Umbilical cord (tissue), 2 donors: Measurements from ENCODE around the gene CDC42BPA. TPM values are rescaled to one million over a fixed set of nuclear protein-coding genes. Genes with fewer than 3 reads are reported as not detected.
A peak's percentile ranks its signal among the peaks of the same experiment; 100 is the strongest.

Experiments used
- DNase-seq: peaks from one replicate; pipeline ENCODE4 v3.0.0-alpha.2; 2015; ENCODE audit warnings: low spot score
- total RNA-seq: library from RNA; depleted of rRNA; stranded (reverse); fragments of >200 nt; gene quantifications from one replicate; pipeline ENCODE4 v1.2.3, GENCODE V29; 2014; ENCODE audit warnings: low replicate concordance; ENCODE audit not compliant: insufficient read depth

CDC42BPA gene
- total RNA-seq, 1 donor from 2014 or later = 110 TPM

DNA sequence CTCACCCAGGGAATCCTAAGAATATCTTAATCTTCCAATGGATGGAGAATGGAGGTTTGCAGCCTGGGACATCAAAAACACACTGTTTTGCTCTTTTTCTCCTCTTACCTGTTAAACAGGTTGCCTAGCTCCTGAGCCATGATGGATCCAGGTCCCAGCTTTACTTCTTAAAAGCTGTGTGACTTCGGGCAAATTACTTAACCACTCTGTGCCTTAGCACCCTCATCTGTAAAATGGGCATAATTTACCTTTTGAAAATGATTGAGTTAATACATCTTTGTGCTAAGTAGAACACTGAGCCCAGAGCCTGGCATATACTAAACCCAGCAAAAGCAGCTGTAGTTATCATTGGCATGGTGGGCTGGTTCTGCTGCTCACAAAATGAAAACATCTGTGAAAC, 368.0 kb downstream of the CDC42BPA start:
- DNase-seq = no peak

DNA sequence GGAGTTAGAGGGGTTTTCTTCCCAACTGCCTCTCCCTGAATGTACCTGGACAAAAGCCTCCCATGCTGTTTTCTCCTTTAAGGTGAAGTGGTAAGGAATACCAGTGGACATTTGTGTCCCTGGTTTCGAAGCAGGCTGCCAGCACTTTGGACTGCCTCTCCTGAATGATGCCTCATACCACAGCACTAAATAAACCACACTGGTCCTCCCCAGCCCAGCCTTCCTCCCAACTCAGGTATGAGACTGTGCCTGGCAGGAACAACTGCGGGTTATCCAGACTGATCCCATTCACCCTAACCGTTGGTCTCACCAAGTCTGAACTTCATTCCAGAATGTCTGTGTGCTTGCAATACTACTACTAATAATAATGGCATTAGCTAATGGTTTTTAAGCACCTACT, 368.9 kb downstream of the CDC42BPA start:
- no peak for DNase-seq

DNA sequence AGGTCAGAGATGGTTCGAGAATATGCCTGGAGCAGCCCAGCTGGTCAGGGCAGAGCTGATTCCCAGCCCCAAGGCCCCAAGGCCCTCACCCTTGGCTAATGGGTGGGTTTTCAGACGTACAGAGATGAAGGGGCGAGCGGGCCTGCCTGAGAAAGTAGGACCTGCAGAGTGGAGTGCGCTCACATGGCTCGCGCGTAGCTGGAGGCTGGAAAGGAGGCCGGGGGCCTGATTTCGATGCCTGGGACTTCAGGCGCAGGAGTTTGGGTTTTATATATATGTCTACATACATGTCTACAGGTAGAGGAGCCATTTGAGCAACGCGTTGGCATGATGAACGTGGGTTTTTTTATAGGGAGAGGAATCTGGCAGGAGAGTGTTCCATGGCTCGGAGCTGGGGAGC, 369.3 kb downstream of the CDC42BPA start:
- DNase-seq = no peak

DNA sequence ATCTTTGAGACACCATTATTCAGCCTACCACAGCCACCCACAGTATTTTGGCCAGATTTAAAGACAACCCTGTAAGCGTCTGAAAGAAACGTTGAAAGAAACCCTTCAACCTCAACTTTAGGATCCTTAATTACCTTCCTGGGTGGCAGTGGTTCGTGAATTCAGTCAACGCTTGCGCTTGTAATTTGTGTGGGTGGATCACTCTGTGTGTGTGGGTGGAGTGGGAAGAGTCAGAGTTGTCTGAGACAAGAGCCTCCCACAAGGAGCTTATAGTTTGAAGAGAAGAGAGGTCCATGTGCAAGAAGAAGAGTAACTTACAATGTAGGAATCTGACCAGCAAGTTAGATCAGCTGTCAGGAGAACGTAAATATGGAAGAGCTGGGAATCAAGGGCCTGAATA, 369.8 kb downstream of the CDC42BPA start:
- DNase-seq = no peak

DNA sequence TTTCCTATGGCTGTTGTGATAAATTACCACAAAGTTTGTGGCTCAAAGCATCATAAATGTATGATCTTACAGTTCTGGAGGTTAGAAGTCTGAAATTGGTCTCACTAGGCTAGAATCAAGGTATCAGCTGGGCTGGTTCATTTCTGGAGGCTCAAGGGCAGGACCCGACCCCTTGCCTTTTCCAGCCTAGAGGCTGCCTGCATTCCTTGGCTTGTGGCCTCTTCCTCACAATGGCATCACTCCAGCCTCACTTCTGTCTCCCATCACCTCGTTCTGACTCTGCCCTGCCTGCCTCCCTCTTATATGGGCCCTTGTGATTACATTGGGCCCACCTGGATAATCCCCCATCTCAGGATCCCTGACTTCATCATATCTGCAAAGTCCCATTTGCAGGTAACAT, 370.2 kb downstream of the CDC42BPA start:
- DNase-seq = no peak

DNA sequence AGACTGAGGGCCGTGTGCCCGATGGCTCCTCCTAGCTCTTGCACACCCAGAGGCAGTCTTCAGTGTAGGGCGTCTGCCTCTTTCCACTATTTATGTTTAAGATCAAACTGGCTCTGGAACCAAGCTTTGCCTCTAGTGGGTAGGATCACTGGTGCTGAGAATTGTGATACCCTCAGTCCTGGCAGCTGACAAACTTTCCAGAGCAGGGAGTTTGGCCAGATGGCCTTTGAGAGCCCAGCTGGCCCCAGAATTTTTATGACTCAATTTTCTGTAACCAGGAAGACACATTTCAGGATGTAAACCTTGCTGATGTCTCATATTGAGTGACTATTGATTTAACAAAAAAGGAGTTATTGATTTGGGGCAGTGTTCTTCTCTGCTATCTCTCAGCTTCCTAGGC, 371.5 kb downstream of the CDC42BPA start:
- no peak for DNase-seq

DNA sequence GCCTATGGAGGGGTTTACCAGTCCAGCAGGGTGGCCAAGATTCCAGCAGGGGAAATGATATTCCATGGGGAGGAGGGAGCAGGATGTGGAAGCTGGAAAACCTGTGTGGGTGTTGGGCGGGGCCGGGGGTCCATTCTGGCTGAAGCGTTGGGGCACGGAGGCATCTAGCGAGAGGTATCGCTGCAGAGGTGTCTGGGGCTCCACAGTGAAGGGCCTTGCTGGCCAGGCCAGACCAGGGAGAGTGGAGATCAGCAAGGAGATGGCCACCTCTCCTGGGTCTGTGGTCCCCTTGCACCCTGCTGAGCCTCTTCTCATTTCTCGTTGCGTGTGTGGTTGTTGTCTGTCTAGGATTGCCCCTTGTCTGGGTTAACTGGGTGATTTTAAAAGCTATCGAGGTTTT, 372.0 kb downstream of the CDC42BPA start:
- DNase-seq = no peak

DNA sequence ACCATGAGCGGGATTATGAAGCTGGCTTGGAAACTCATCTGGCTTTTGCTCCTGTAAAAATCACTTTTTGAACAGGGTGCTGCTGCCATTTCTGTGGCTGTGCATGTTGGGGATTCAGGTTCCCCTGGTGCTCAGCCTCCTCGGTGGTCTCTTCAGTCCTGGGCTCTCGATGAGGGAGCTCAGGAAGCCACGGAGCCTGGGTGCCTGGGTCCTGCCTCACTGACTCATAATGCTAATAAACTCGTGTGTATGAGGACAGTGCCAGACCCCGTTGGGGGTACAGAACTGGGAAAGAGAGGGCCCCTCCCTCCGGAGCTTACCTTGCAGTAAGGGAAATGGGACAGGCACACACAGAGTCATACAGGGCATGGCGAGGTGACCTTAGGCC, 372.4 kb downstream of the CDC42BPA start:
- no peak for DNase-seq

DNA sequence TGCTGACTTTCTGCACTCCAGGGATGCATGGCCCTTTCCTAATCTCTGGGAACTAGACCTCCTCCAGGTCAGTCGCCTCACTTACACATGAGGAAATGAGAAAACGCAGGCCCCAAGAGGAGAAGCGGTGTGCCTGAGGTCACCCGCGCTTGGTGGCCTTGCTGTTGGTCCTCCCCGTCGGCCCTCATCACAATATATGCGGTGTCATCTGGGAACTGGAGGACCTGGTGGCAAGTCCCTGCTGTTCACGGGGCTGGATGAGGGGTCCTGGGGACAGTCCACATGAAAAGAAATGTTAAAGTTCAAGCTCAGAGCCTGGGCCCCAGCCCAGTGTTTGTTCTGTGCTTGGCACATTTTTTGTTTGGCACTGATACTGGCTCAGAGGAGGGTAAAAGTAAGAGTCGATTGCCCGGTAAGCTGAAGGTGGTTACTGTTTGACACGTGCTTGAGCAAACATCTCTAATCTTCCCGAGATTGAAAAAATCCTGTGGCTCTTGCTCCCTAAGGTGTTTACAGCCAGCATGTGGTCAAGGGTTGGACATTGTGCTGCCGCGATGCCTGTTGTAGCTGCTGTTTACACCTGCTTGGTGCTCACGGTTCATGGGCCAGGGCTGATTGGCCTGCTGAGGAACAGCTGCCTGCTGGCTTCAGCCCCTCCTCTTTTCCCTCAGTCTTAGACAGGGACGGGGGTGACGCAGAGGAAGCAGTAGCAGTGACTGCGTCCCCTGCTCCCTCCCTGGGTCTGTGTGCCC, 373.0 kb downstream of the CDC42BPA start:
- no peak for DNase-seq

DNA sequence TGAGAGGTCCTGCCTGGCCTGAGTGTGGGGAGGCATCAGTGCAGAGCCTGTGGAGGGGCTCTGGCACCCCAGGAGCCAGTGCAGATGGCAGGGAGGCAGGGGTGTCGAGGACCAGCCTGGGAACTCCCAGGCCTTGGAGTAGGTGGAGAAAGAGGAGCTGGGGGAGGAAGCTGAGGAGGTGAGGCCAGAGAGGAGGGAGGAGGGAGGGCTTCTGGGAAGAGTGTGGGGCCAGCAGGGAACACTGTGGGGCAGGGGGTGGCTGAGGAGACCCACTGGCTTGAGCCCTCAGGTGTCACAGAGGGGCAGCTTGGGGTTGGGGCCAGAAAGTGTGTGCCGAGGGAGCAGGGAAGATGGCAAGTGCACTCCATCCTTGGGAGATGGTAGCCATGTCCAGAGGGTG, 374.4 kb downstream of the CDC42BPA start:
- no peak for DNase-seq

DNA sequence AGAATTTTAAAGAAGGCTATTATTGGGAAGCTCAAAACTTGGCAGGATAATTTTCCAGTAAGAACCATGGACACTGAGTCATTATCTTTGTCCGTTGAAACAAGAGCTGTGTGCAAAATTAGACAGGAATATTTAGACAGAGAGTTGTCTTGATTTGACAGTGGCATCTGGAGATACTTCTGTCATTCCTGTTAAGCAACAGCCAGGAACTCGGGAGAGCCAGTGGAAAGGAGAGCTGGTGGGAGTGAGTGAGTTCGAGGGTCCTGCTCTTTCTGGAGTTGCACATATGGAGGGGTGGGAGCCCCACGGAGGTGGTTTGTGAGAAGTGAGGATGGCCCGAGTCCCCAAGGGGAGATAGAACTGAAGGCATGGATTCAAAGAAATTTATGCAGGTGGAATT, 375.1 kb downstream of the CDC42BPA start:
- no peak for DNase-seq

DNA sequence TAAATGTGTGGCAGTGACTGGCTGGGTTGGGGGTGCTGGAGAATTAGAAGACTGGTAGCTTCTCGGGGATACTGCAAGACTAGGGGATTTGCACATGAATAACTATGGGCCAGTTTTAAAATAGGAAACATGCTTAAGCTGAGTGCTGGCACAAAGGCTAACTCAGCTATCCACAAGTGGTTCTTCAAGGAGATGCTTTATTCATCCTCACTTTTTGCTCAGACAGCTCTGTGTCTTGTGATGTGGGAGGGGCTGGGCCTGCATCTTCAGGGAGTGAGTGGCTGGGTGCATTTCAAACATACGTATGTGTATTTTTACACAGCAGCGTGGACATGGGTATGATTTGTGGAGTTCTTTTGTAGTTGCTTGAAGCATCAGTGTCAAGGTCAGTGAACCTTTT, 375.9 kb downstream of the CDC42BPA start:
- no peak for DNase-seq

DNA sequence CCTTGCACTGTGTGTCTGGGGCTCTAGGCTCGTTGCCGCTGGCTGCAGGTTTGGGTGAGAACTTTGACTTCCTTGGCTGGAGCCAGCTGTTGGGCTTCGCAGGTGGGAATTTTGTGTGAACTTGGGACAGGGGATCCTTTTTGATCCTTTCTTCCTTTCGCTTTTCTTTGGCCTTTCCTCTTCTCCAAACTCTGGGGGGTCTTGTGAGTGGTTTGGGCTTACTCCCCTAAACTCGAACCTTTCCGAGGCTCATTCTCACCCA, 377.6 kb downstream of the CDC42BPA start:
- no peak for DNase-seq

DNA sequence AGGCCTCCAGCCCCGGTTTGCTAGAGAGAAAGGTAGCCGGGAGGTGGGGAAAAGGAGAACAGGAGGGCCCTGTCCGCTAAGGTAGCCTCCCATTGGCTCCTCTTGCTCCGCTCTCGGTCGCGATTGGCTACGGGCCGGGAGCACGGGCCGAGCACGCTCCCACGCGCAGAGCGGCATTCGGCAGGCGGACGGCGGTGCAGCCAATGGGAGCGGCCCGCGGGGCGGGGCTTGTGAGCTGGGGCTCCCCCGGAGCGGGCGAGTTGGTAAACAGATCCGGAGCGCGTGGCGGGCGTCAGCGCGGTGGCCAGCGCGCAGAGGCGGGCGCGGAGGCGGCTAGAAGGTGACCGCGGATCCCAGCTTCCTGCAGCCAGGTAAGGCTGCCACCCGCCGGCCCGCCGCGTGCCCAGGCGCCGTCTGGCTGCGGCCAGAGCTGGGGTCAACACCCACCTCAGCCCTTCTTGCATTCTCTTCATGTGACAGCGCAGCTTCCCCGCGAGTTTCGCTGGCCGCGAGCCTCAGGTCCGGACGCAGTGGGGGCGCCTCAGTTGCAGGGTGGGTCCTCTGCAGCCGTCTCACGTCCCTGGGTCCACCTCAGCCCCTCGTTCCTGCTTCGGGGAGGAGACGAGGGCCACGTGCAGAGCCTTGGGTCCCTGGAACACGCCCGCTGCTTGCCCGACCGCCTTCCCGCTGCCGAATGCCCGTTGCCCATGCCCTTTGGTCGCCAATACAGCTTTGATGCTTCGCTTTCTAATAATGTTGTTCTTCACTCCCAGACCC, 378.1 kb downstream of the CDC42BPA start, which contains the start of gene COQ8A:
Gene COQ8A (plus strand): TSS at position 266 of the 777 bp plus-strand sequence. CDS start 21,092 bp downstream, outside the sequence.
- DNase-seq = peak; percentile 100

Other genes starting within 250 kb of the CDC42BPA start
- 21.4 TPM for gene ZNF678, start 245.1 kb upstream of the CDC42BPA start, total RNA-seq